Measurements from ENCODE around the gene IL17C.

The IL17C gene

GRCh38 chr16:88593910-88594309, 44.5 kb upstream of the IL17C start:
- no peak for DNase-seq (ENCODE audit: low read depth)
- no peak overlapping the region for H3K4me3 ChIP-seq (ENCODE audit: control insufficient read depth, low read depth, low read length)
- no peak for TF ChIP-seq CTCF (IDR thresholded peaks at IDR 0.05; ENCODE audit: control insufficient read depth, insufficient read depth, low read depth, low read length, missing control alignments)

- no peak overlapping the region for H3K4me3 ChIP-seq (ENCODE audit: control insufficient read depth, low read depth, low read length)
- DNase-seq (ENCODE audit: low read depth), result no peak
- no peak for TF ChIP-seq CTCF (IDR thresholded peaks at IDR 0.05; ENCODE audit: control insufficient read depth, insufficient read depth, low read depth, low read length, missing control alignments)
These were observed 43.3 kb upstream of the IL17C start for GRCh38 chr16:88595101-88595500.

DNA sequence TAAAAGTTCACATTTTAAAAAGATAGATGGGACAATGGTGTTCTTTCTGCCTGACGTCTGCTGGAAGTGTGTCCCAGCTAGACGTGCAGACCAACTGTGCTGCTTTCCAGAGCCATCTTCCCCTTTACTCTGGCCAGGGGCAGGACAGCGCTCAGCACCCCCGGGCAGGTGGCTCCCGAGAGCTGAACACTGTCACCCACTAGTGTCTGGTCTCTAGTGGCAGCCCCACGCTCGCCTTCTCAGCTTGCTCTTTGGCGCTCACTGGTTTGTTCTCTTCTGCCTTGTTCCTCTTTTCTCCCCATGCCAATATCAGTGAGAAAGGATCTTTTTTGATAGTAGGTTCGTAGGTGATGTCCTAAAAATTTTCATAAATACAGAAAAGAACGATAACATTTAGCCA, 42.5 kb upstream of the IL17C start:
- no peak overlapping the region for H3K4me3 ChIP-seq (ENCODE audit: control insufficient read depth, low read depth, low read length)
- no peak for DNase-seq (ENCODE audit: low read depth)
- no peak for TF ChIP-seq CTCF (IDR thresholded peaks at IDR 0.05; ENCODE audit: control insufficient read depth, insufficient read depth, low read depth, low read length, missing control alignments)

GRCh38 chr16:88596483-88596882, 41.9 kb upstream of the IL17C start:
- no peak for DNase-seq (ENCODE audit: low read depth)
- TF ChIP-seq CTCF (IDR thresholded peaks at IDR 0.05; ENCODE audit: control insufficient read depth, insufficient read depth, low read depth, low read length, missing control alignments), result no peak
- H3K4me3 ChIP-seq (ENCODE audit: control insufficient read depth, low read depth, low read length), result no peak overlapping the region

GRCh38 chr16:88597856-88598491, 40.4 kb upstream of the IL17C start:
- no peak for TF ChIP-seq CTCF (IDR thresholded peaks at IDR 0.05; ENCODE audit: control insufficient read depth, insufficient read depth, low read depth, low read length, missing control alignments)
- no peak overlapping the region for H3K4me3 ChIP-seq (ENCODE audit: control insufficient read depth, low read depth, low read length)
- no peak for DNase-seq (ENCODE audit: low read depth)

DNA sequence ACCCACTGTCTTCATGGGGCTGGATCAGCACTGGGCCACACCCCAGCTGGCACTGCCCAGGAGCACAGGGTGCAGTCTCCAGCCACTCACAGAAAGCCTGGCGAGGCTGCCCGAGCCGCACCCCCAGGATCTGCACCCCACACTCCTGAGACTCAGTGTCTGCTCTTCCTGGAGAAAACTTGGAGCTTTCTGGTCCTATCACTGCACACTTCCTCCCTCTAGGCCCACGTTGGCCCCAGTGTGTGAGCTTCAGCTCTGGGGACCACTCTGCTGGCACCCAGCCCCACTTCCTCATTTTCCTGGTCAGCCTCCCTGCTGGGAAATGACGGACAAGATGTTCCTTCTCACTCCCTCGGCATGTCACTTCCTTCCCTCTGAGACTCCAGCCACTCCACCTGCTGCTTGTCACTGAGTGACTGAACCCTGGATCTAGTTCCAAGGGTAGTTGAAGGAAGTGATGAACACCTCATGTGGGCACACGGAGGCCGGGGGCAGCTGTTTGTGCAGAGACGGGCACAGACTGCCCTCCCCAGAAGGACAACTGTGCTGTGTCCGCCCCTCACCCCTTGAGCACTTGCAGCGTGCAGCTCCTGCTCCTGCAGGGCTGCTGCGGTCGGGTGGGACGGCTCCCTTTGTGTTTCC, 39.2 kb upstream of the IL17C start:
- no peak overlapping the region for H3K4me3 ChIP-seq (ENCODE audit: control insufficient read depth, low read depth, low read length)
- DNase-seq (ENCODE audit: low read depth), result no peak
- TF ChIP-seq CTCF (IDR thresholded peaks at IDR 0.05; ENCODE audit: control insufficient read depth, insufficient read depth, low read depth, low read length, missing control alignments), result no peak
